NCI-H2081 (cell line): ENCODE results near the gene HAPLN2.
"Not testable (repeated sequence)": the region's sequence is repeated elsewhere in the genome, so short reads cannot be mapped to it uniquely, and the experiment has no call there.

Experiments used
- DNase-seq, 2 experiments: peaks; one replicate each; lab custom pipeline; 2025; lab: John Stamatoyannopoulos, UW

HAPLN2 gene

GRCh38 chr1:156618853-156619581 is at the start of gene HAPLN2:
HAPLN2 (plus strand) TSS chr1:156619415; CDS start chr1:156623491, 4,076 bp downstream.
- peak; percentile 41 to 59 for DNase-seq

GRCh38 chr1:156571261-156571852 is 47.9 kb upstream of the HAPLN2 start:
- peak; percentile 10 to 16 for DNase-seq

GRCh38 chr1:156571919-156572662 is 47.1 kb upstream of the HAPLN2 start, which contains the start of gene IQGAP3:
IQGAP3 (minus strand) TSS chr1:156572565; CDS start chr1:156572529, 36 bp downstream.
- DNase-seq: peak; percentile 87 to 89

- no peak for DNase-seq
Observed at GRCh38 chr1:156572663-156573018, 46.6 kb upstream of the HAPLN2 start.

- no peak for DNase-seq
Observed at GRCh38 chr1:156574039-156574633, 45.1 kb upstream of the HAPLN2 start.

- peak; percentile 74 to 94 for DNase-seq
Observed at GRCh38 chr1:156577550-156577949, 41.7 kb upstream of the HAPLN2 start.

- DNase-seq: no peak
Observed at GRCh38 chr1:156578055-156578454, 41.2 kb upstream of the HAPLN2 start.

- DNase-seq: no peak
Observed at GRCh38 chr1:156579472-156579871, 39.7 kb upstream of the HAPLN2 start, which contains the start of gene TTC24. TTC24 (plus strand) TSS chr1:156579723; CDS start chr1:156581365, 1,642 bp downstream.

GRCh38 chr1:156581661-156582387 is 37.4 kb upstream of the HAPLN2 start:
- no peak for DNase-seq

- DNase-seq: no peak
Observed at GRCh38 chr1:156582388-156583017, 36.7 kb upstream of the HAPLN2 start.

- peak; percentile 76 to 77 for DNase-seq
Observed at GRCh38 chr1:156583821-156584622, 35.2 kb upstream of the HAPLN2 start.

- DNase-seq: peak; percentile 14 to 64
Observed at GRCh38 chr1:156584813-156585212, 34.4 kb upstream of the HAPLN2 start.

GRCh38 chr1:156586323-156586722 is 32.9 kb upstream of the HAPLN2 start:
- DNase-seq: no peak

GRCh38 chr1:156586892-156587477 is 32.2 kb upstream of the HAPLN2 start:
- no peak for DNase-seq

- DNase-seq: not testable (repeated sequence)
Observed at GRCh38 chr1:156587927-156588326, 31.3 kb upstream of the HAPLN2 start.

- DNase-seq: no peak
Observed at GRCh38 chr1:156589546-156589945, 29.7 kb upstream of the HAPLN2 start.

GRCh38 chr1:156590326-156591180 is 28.7 kb upstream of the HAPLN2 start:
- DNase-seq: no peak

- DNase-seq: no peak
Observed at GRCh38 chr1:156591181-156591431, 28.1 kb upstream of the HAPLN2 start.
